HG02571 (cell line): Measurements from ENCODE around the gene CFAP77.

Source experiments
- ATAC-seq: cut with Tn5 transposase; IDR thresholded peaks from one replicate; pipeline ENCODE4 v1.9.1; 2021; ENCODE audit warnings: mild to moderate bottlenecking, moderate library complexity; ENCODE audit not compliant: unreplicated experiment

Gene CFAP77

GRCh38 chr9:132514011-132514744 lies 104.2 kb downstream of the CFAP77 start:
- ATAC-seq, result no peak

GRCh38 chr9:132514821-132515220 lies 104.8 kb downstream of the CFAP77 start:
- no peak for ATAC-seq

- ATAC-seq, result no peak
Observed at GRCh38 chr9:132516301-132516700, 106.3 kb downstream of the CFAP77 start.

- ATAC-seq, result no peak
Observed at GRCh38 chr9:132516911-132517310, 106.9 kb downstream of the CFAP77 start.

- ATAC-seq, result no peak
Observed at GRCh38 chr9:132517815-132518550, 108.0 kb downstream of the CFAP77 start.

- ATAC-seq, result no peak
Observed at GRCh38 chr9:132518626-132519025, 108.6 kb downstream of the CFAP77 start.

GRCh38 chr9:132519033-132519432 lies 109.0 kb downstream of the CFAP77 start:
- no peak for ATAC-seq

GRCh38 chr9:132520612-132521011 lies 110.6 kb downstream of the CFAP77 start:
- no peak for ATAC-seq

- ATAC-seq, result no peak
Observed at GRCh38 chr9:132525308-132526023, 115.5 kb downstream of the CFAP77 start.

- ATAC-seq, result no peak
Observed at GRCh38 chr9:132531195-132531594, 121.2 kb downstream of the CFAP77 start.

- no peak for ATAC-seq
Observed at GRCh38 chr9:132531710-132532570, 121.9 kb downstream of the CFAP77 start.

- no peak for ATAC-seq
Observed at GRCh38 chr9:132534832-132535231, 124.8 kb downstream of the CFAP77 start.

GRCh38 chr9:132536124-132536523 lies 126.1 kb downstream of the CFAP77 start:
- no peak for ATAC-seq

- ATAC-seq, result no peak
Observed at GRCh38 chr9:132537352-132537751, 127.3 kb downstream of the CFAP77 start.

GRCh38 chr9:132538071-132538470 lies 128.1 kb downstream of the CFAP77 start:
- no peak for ATAC-seq

GRCh38 chr9:132539096-132539495 lies 129.1 kb downstream of the CFAP77 start:
- ATAC-seq, result no peak

- ATAC-seq, result no peak
Observed at GRCh38 chr9:132541051-132541450, 131.0 kb downstream of the CFAP77 start.

GRCh38 chr9:132541870-132542830 lies 132.1 kb downstream of the CFAP77 start:
- ATAC-seq, result no peak

GRCh38 chr9:132543251-132543650 lies 133.2 kb downstream of the CFAP77 start:
- ATAC-seq, result no peak

- no peak for ATAC-seq
Observed at GRCh38 chr9:132543960-132544359, 133.9 kb downstream of the CFAP77 start.
